Gastroesophageal sphincter (tissue), 4 donors: ENCODE data around the gene RANGRF. TPM values are rescaled to one million over a fixed set of nuclear protein-coding genes. Genes with fewer than 3 reads are reported as not detected.

Source experiments
- ATAC-seq: fragments of 150-250 bp; one replicate; pipeline ENCODE4 v1.9.1; 2016; ENCODE audit warnings: mild to moderate bottlenecking, moderate library complexity
- H3K27ac ChIP-seq, 4 donors: fragments of 200-600 bp; sonication (generic) in 3 of 4; 1 replicate in 3 of 4; 2 replicates in 1 of 4; pipeline ENCODE4 v1.5.1; 2016 to 2019
- H3K27me3 ChIP-seq: fragments of 200-600 bp; sonication (generic); one replicate; pipeline ENCODE4 v1.5.1; 2019
- H3K36me3 ChIP-seq, 2 donors: fragments of 200-600 bp; sonication (generic); one replicate each; pipeline ENCODE4 v1.5.1; 2019; ENCODE audit warnings: control low read depth in 1 of 2
- H3K4me1 ChIP-seq, 3 donors: fragments of 200-600 bp; sonication (generic); 1 replicate in 2 of 3; 2 replicates in 1 of 3; pipeline ENCODE4 v1.5.1; 2016 to 2019; ENCODE audit warnings: control low read depth in 2 of 3
- H3K4me3 ChIP-seq, 2 donors: fragments of 200-600 bp; sonication (generic); one replicate each; pipeline ENCODE4 v1.5.1; 2019; ENCODE audit warnings: mild to moderate bottlenecking in 1 of 2, moderate library complexity in 1 of 2
- H3K9me3 ChIP-seq, 3 donors: fragments of 200-600 bp; sonication (generic); one replicate each; pipeline ENCODE4 v1.5.1; 2017 to 2019; ENCODE audit warnings: control low read depth in 2 of 3
- CTCF ChIP-seq, 4 experiments: fragments of 200-600 bp in 2 of 4; fragments of 450-650 bp in 2 of 4; sonication (generic) in 1 of 4; IDR thresholded peaks; one replicate each; pipeline ENCODE4 v1.5.1; 2017 to 2019; ENCODE audit warnings: antibody characterized with exemption in 4 of 4, mild to moderate bottlenecking in 2 of 4, moderate library complexity in 2 of 4
- EP300 ChIP-seq: sonication (generic); formaldehyde crosslinking; IDR thresholded peaks from one replicate; pipeline ENCODE4 v1.6.1; 2017; ENCODE audit warnings: antibody characterized with exemption, mild to moderate bottlenecking
- POLR2A ChIP-seq, 2 donors: fragments of 450-650 bp; IDR thresholded peaks; one replicate each; pipeline ENCODE4 v1.6.1; 2017; ENCODE audit warnings: antibody characterized with exemption in 2 of 2, mild to moderate bottlenecking in 2 of 2, moderate library complexity in 1 of 2
- POLR2AphosphoS5 ChIP-seq: sonication (generic); formaldehyde crosslinking; IDR thresholded peaks from one replicate; pipeline ENCODE4 v1.6.1; 2017; ENCODE audit warnings: antibody characterized with exemption
- WGBS, 2 donors: methylation state at CpG; one replicate each; pipeline ENCODE4 v1.1.5; 2018; ENCODE audit warnings: low coverage in 1 of 2; 5-methylcytosine and 5-hydroxymethylcytosine counted together
- total RNA-seq, 4 donors: library from RNA; depleted of rRNA; stranded (reverse); fragments of >200 nt; gene quantifications; one replicate each; pipeline ENCODE4 v1.1.0, GENCODE V29; 2016

Gene RANGRF
- total RNA-seq, 4 donors from 2014 or later, result 28.5 to 34.6 (median 30.1) TPM

GRCh38 chr17:8290043-8290442 lies 1.6 kb downstream of the RANGRF start:
- H3K4me3 ChIP-seq, result no peak overlapping the region
- no peak for TF ChIP-seq EP300
- no peak for TF ChIP-seq POLR2A (IDR thresholded peaks at IDR 0.05)
- TF ChIP-seq POLR2AphosphoS5, result no peak
- TF ChIP-seq CTCF (IDR thresholded peaks at IDR 0.05), result no peak
- H3K4me1 ChIP-seq, result peaks cover 0 to 37% (median 17%) of the 10 kb centered on the region in 3 donors
- no peaks in the 10 kb centered on the region for H3K36me3 ChIP-seq
- no peaks in the 10 kb centered on the region for H3K27me3 ChIP-seq
- H3K9me3 ChIP-seq, result no peaks in the 10 kb centered on the region
- H3K27ac ChIP-seq, result no peak overlapping the region
- 20% methylated on average over 1 of the region's 3 CpGs; no CpG with 5 or more reads in 1 of the 2 donors for WGBS, 2 donors
- no peak for ATAC-seq

- no peaks in the 10 kb centered on the region for H3K36me3 ChIP-seq
- no peak for TF ChIP-seq EP300
- no peak for TF ChIP-seq POLR2A (IDR thresholded peaks at IDR 0.05)
- TF ChIP-seq POLR2AphosphoS5, result no peak
- no peak for TF ChIP-seq CTCF (IDR thresholded peaks at IDR 0.05)
- no peak for ATAC-seq
- no peak overlapping the region for H3K4me3 ChIP-seq
- H3K9me3 ChIP-seq, result no peaks in the 10 kb centered on the region
- WGBS, 2 donors, result 70 to 86% methylated on average over 2 to 4 of the region's 5 CpGs
- no peaks in the 10 kb centered on the region for H3K27me3 ChIP-seq
- H3K27ac ChIP-seq, result no peak overlapping the region
- peaks cover 0 to 36% (median 17%) of the 10 kb centered on the region in 3 donors for H3K4me1 ChIP-seq
Observed at GRCh38 chr17:8292639-8293395, 4.3 kb downstream of the RANGRF start.

- H3K4me3 ChIP-seq, result no peak overlapping the region
- WGBS, 2 donors, result 87% methylated on average over 4 of the region's 9 CpGs; no CpG with 5 or more reads in 1 of the 2 donors
Observed at GRCh38 chr17:8294361-8294760, 5.9 kb downstream of the RANGRF start.

DNA sequence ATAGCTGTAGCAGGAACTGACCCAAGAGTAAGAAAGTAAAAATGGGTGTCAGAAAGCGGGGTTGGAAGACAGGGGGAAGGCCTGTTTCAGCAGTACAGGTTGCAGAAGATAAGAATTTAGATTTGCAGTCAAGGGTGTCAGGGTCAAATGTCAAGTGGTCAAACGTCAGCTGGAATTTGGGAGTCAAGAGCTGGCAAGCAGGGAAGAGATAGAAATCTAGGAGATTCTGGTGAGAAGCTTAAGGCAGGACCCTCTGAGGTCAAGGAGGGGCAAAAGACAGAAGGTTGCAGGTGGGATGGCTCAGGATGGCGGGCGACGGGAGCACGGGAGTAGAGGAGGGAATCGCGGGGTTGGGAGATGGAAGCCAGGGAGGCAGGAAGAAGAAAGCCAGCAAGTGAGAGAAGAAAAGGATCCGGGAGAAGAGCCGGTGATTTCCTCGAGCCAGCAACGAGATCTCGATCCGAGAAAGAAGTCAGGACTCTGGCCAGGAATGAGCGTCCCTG lies 6.4 kb downstream of the RANGRF start:
- TF ChIP-seq CTCF (IDR thresholded peaks at IDR 0.05), result no peak
- TF ChIP-seq POLR2A (IDR thresholded peaks at IDR 0.05), result no peak
- TF ChIP-seq POLR2AphosphoS5, result no peak
- no peak for TF ChIP-seq EP300
- H3K27me3 ChIP-seq, result no peaks in the 10 kb centered on the region
- H3K9me3 ChIP-seq, result no peaks in the 10 kb centered on the region
- ATAC-seq, result peak; percentile 9
- no peaks in the 10 kb centered on the region for H3K36me3 ChIP-seq
- H3K4me3 ChIP-seq, result peak overlapping the region; percentile 54 to 74
- peak overlapping the region; percentile 78 to 94 (median 92) for H3K27ac ChIP-seq
- WGBS, 2 donors, result 6 to 11% methylated on average over 8 to 15 of the region's 15 CpGs
- peaks cover 0 to 21% (median 9%) of the 10 kb centered on the region in 3 donors for H3K4me1 ChIP-seq

More at GRCh38 chr17:8294361-8294760, 5.9 kb downstream of the RANGRF start:
- Histone ChIP-seq H3K4me1 (peaks cover 0 to 26% (median 13%) of the 10 kb centered on the region in 3 donors), H3K27me3 (no peaks in the 10 kb centered on the region), H3K36me3 (no peaks in the 10 kb centered on the region), H3K9me3 (no peaks in the 10 kb centered on the region), H3K27ac (peak overlapping the region in 3 of 4 donors; percentile 90 to 94 (median 93))
- TF ChIP-seq EP300, result no peak
- no peak for TF ChIP-seq POLR2A (IDR thresholded peaks at IDR 0.05)
- TF ChIP-seq CTCF (IDR thresholded peaks at IDR 0.05), result no peak
- no peak for TF ChIP-seq POLR2AphosphoS5
- no peak for ATAC-seq

GRCh38 chr17:8300226-8300625 lies 11.8 kb downstream of the RANGRF start:
- Histone ChIP-seq H3K36me3 (no peaks in the 10 kb centered on the region), H3K27ac (no peak overlapping the region), H3K9me3 (no peaks in the 10 kb centered on the region), H3K4me1 (peaks cover 0 to 3% (median 0%) of the 10 kb centered on the region in 3 donors), H3K4me3 (no peak overlapping the region), H3K27me3 (no peaks in the 10 kb centered on the region)
- no peak for TF ChIP-seq CTCF (IDR thresholded peaks at IDR 0.05)
- no peak for TF ChIP-seq POLR2AphosphoS5
- no peak for TF ChIP-seq EP300
- no peak for TF ChIP-seq POLR2A (IDR thresholded peaks at IDR 0.05)
- WGBS, 2 donors, result 51 to 60% methylated on average over 3 of the region's 3 CpGs
- no peak for ATAC-seq
